Mesangial cell (primary cell): ENCODE results near the gene TMEM97. TPM values are rescaled to one million over a fixed set of nuclear protein-coding genes. Genes with fewer than 3 reads are reported as not detected.

ENCODE experiments used
- total RNA-seq: library from RNA; depleted of rRNA; stranded (reverse); fragments of >200 nt; gene quantifications from 2 replicates; pipeline ENCODE4 v1.2.3, GENCODE V29; 2015

The TMEM97 gene
- 14.7 and 29.7 TPM in 2 replicates for total RNA-seq

GRCh38 chr17:28318759-28319597 is at the start of gene TMEM97:
Gene TMEM97 (plus strand): TSS chr17:28319200. CDS start chr17:28319240, 40 bp downstream.

DNA sequence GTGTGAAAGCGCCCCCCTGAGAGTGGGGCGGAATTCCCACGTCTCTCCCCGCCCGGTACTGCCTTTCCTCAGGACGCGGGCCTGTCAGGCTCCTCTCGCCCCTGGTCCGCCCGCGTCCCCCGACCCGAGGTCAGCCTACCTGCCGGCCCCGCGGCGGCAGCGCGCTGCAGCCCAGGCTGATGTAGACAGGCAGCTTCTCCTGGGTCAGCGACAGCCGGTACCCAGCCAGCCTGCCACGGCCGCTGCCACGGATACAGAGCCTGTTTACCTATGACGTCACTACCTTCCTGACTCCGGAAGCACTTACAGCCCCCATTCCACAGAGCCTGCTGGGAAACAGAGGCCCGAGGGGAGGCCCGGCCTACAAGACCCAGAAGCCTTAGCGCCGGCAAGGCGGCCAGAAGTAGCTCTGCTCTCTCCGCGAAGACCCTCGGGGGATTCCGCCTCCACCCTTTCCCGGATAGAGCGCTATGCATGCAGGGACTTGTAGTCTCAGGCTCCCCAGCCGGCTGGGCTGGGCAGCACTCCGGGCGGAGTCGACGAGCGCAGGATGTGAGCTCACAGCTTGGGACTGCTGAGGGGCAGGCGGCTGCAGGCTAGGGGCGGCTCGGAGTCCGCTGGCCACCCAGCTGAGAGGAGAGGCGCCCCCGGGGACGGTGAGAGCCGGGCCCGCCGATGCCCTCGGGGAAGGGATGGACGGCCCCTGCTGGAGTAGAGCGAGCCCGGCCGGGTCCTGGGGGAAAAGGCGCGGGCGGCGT is 16.4 kb downstream of the TMEM97 start, which contains the start of the genes IFT20 and TNFAIP1:
Gene IFT20, minus strand, starts transcription at position 272 of the 758 bp plus-strand sequence. CDS start 3,487 bp downstream, outside the sequence.
Gene TNFAIP1, plus strand, starts transcription at position 561 of the 758 bp plus-strand sequence. CDS start 3,761 bp downstream, outside the sequence.

GRCh38 chr17:28357061-28357900 is 38.3 kb downstream of the TMEM97 start, which contains the start of gene POLDIP2:
Gene POLDIP2 (minus strand): TSS chr17:28357527. CDS start chr17:28357448, 79 bp downstream.

GRCh38 chr17:28364665-28365363 is 45.8 kb downstream of the TMEM97 start, which contains the start of gene SEBOX:
Gene SEBOX (minus strand): TSS chr17:28365199. CDS start chr17:28365151, 48 bp downstream.

GRCh38 chr17:28370035-28370743 is 51.2 kb downstream of the TMEM97 start, which contains the start of gene VTN:
Gene VTN (minus strand): TSS chr17:28370307. CDS start chr17:28370203, 104 bp downstream.

DNA sequence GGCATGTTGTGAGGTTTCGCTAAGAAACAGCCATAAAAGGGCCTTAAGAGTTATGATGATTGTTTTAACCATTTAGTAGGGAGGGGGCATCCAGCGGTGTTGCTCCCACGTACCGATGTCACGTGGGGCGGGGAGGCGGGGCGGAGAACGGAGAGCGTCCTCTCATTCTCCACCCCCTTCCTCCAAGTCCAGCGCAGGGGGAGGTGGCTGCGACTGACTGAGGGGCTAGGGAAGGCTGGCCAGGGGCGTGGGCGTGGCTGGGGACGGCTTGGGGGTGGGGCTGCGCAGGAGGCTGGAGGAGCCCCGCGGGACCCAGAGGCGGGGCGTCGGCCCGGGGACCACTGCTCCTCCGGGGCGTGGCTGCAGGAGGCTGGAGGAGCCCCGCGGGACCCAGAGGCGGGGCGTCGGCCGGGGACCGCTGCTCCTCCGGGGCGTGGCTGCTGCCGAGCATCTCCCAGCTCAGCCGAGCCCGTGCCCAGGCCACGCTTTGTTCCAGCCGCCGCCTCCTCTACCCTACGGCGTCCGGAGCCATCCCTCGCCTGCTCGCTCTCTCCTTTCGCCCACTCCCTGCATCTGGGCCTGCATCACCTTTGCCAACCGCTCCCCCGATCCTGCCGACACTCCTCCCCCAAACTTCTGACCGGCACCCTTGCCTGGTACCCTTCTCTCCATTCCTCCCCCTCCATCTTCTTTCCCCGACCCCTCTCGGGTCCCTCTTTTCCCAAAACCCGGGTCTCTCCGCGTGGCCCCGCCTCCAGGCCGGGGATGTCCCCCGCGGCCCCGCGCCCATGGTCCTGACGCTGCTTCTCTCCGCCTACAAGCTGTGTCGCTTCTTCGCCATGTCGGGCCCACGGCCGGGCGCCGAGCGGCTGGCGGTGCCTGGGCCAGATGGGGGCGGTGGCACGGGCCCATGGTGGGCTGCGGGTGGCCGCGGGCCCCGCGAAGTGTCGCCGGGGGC is 52.5 kb downstream of the TMEM97 start, which contains the start of gene SARM1:
Gene SARM1, plus strand, starts transcription at position 450 of the 958 bp plus-strand sequence. Its CDS starts 339 bp downstream, at position 789.

Other genes with a start within 250 kb of the TMEM97 start
- 20.7 and 32.5 TPM in 2 replicates for gene IFT20, start 16.3 kb downstream of the TMEM97 start, total RNA-seq
- gene TNFAIP1, start 16.6 kb downstream of the TMEM97 start, total RNA-seq: 54.1 and 71.2 TPM in 2 replicates
- gene POLDIP2, start 38.3 kb downstream of the TMEM97 start, total RNA-seq: 122 and 145 TPM in 2 replicates
- gene SEBOX, start 46.0 kb downstream of the TMEM97 start, total RNA-seq: not detected in 2 replicates
- gene VTN, start 51.1 kb downstream of the TMEM97 start, total RNA-seq: 0.13 TPM in 1 of 2 replicates, not detected in the other
- gene SARM1, start 52.5 kb downstream of the TMEM97 start, total RNA-seq: 5.4 and 10.8 TPM in 2 replicates
- gene SLC46A1, start 87.0 kb downstream of the TMEM97 start, total RNA-seq: 1.1 and 5.7 TPM in 2 replicates
- gene SLC13A2, start 154.4 kb downstream of the TMEM97 start, total RNA-seq: not detected in 2 replicates
- gene FOXN1, start 187.1 kb downstream of the TMEM97 start, total RNA-seq: not detected in 2 replicates
- 31.9 and 40.9 TPM in 2 replicates for gene UNC119, start 233.4 kb downstream of the TMEM97 start, total RNA-seq